Measurements from ENCODE around the gene ADD3. TPM values are rescaled to one million over a fixed set of nuclear protein-coding genes. Genes with fewer than 3 reads are reported as not detected.
A peak's percentile ranks its signal among the peaks of the same experiment; 100 is the strongest.
"Not testable (repeated sequence)": the region's sequence is repeated elsewhere in the genome, so short reads cannot be mapped to it uniquely, and the experiment has no call there.

Gene ADD3
- total and polyA plus RNA-seq, 2 donors from 2014 or later: 56.9 to 79.2 TPM

GRCh38 chr10:110129490-110129889, 121.7 kb downstream of the ADD3 start:
- H3K9ac ChIP-seq (ENCODE audit: low read length in 3 of 3): no peak overlapping the region
- no peaks in the 10 kb centered on the region for H3K9me3 ChIP-seq (ENCODE audit: control insufficient read depth in 2 of 3, insufficient read depth in 1 of 3, low read length in 3 of 3)
- DNase-seq (no peak), FAIRE-seq (no peak)
- intact Hi-C loops (cut with DNase I): no loop called here
- no peak overlapping the region for H3K4me3 ChIP-seq (ENCODE audit: low read length in 3 of 3)
- no peaks in the 10 kb centered on the region for H3K27me3 ChIP-seq (ENCODE audit: control insufficient read depth, insufficient read depth, low read length)
- H3K4me1 ChIP-seq (ENCODE audit: control insufficient read depth in 2 of 3, insufficient read depth in 2 of 3, low read depth in 1 of 3, low read length in 3 of 3): no peaks in the 10 kb centered on the region
- peaks cover 14 to 48% (median 23%) of the 10 kb centered on the region in 3 donors for H3K36me3 ChIP-seq (ENCODE audit: control insufficient read depth in 2 of 3, insufficient read depth in 3 of 3, low read length in 3 of 3)
- TF ChIP-seq, protein P1, sequence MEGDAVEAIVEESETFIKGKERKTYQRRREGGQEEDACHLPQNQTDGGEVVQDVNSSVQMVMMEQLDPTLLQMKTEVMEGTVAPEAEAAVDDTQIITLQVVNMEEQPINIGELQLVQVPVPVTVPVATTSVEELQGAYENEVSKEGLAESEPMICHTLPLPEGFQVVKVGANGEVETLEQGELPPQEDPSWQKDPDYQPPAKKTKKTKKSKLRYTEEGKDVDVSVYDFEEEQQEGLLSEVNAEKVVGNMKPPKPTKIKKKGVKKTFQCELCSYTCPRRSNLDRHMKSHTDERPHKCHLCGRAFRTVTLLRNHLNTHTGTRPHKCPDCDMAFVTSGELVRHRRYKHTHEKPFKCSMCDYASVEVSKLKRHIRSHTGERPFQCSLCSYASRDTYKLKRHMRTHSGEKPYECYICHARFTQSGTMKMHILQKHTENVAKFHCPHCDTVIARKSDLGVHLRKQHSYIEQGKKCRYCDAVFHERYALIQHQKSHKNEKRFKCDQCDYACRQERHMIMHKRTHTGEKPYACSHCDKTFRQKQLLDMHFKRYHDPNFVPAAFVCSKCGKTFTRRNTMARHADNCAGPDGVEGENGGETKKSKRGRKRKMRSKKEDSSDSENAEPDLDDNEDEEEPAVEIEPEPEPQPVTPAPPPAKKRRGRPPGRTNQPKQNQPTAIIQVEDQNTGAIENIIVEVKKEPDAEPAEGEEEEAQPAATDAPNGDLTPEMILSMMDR (IDR thresholded peaks at IDR 0.05; ENCODE audit: borderline replicate concordance, extremely low read depth, insufficient read depth): no peak
- no peak overlapping the region for H3K27ac ChIP-seq (ENCODE audit: low read depth in 2 of 2, low read length in 2 of 2)

DNA sequence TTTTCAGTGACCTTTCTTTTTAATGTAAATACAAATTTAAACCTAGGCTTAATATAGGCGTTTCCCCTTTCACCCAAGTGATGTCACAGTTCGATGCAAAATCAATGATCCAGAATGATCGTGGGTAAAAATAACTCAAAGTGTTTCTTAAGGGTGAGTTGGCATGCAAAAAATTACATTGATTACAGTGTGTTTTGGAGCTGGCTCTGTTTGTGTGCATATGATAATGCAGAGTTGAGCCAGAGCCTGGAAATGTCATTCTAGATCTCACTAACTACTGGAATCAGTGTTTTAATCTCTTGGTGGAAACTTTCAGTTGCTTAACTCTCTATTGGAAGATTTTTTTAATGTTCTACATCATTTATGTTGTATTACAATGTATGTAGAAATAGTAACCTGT, 127.1 kb downstream of the ADD3 start:
- H3K9me3 ChIP-seq (ENCODE audit: control insufficient read depth in 2 of 3, insufficient read depth in 1 of 3, low read length in 3 of 3): no peaks in the 10 kb centered on the region
- intact Hi-C loops (cut with DNase I): loop anchor here (10.0 kb wide), 2 partner anchors 70 to 150 kb away; partner anchors contain the start of gene MXI1
- no peak overlapping the region for H3K4me3 ChIP-seq (ENCODE audit: low read length in 3 of 3)
- H3K27me3 ChIP-seq (ENCODE audit: control insufficient read depth, insufficient read depth, low read length): no peaks in the 10 kb centered on the region
- no peak for DNase-seq
- FAIRE-seq: no peak
- TF ChIP-seq, protein P1 (IDR thresholded peaks at IDR 0.05; ENCODE audit: borderline replicate concordance, extremely low read depth, insufficient read depth): no peak
- H3K4me1 ChIP-seq (ENCODE audit: control insufficient read depth in 2 of 3, insufficient read depth in 2 of 3, low read depth in 1 of 3, low read length in 3 of 3): peaks cover 0 to 3% (median 3%) of the 10 kb centered on the region in 3 donors
- no peak overlapping the region for H3K9ac ChIP-seq (ENCODE audit: low read length in 3 of 3)
- no peak overlapping the region for H3K27ac ChIP-seq (ENCODE audit: low read depth in 2 of 2, low read length in 2 of 2)
- peaks cover 8 to 21% (median 21%) of the 10 kb centered on the region in 3 donors for H3K36me3 ChIP-seq (ENCODE audit: control insufficient read depth in 2 of 3, insufficient read depth in 3 of 3, low read length in 3 of 3)

GRCh38 chr10:110135836-110136235, 128.1 kb downstream of the ADD3 start:
- not testable (repeated sequence) for DNase-seq; H3K9me3 ChIP-seq (ENCODE audit: control insufficient read depth in 2 of 3, insufficient read depth in 1 of 3, low read length in 3 of 3); H3K4me3 ChIP-seq (ENCODE audit: low read length in 3 of 3); H3K9ac ChIP-seq (ENCODE audit: low read length in 3 of 3); H3K27ac ChIP-seq (ENCODE audit: low read depth in 2 of 2, low read length in 2 of 2); FAIRE-seq; H3K4me1 ChIP-seq (ENCODE audit: control insufficient read depth in 2 of 3, insufficient read depth in 2 of 3, low read depth in 1 of 3, low read length in 3 of 3); H3K27me3 ChIP-seq (ENCODE audit: control insufficient read depth, insufficient read depth, low read length)
- H3K36me3 ChIP-seq (ENCODE audit: control insufficient read depth in 2 of 3, insufficient read depth in 3 of 3, low read length in 3 of 3): peaks cover 8 to 17% (median 13%) of the 10 kb centered on the region in 3 donors
- intact Hi-C loops (cut with DNase I): loop anchor here (10.0 kb wide), 2 partner anchors 69 to 149 kb away; partner anchors contain the start of gene MXI1

DNA sequence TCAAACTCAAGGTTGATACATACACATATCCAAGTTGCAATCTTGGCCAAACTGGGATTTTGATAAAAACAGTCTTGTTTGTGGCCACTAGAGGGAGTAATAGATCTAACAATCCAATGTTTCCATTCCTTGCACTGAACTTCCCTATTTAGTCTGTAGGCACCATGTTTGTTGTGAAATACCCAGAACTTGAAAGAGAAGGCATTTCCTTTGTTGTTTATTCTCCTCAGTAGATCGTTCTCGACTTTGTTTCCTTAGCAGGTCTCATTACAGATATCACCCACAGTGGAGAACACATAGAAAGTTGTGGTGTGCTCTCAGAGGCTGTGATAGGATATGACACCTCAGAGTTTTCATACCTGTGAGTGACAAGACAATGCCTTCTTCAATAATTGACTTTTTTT, 129.4 kb downstream of the ADD3 start:
- peak overlapping the region in 1 of 2 donors; percentile 53 for H3K27ac ChIP-seq (ENCODE audit: low read depth in 2 of 2, low read length in 2 of 2)
- no peaks in the 10 kb centered on the region for H3K9me3 ChIP-seq (ENCODE audit: control insufficient read depth in 2 of 3, insufficient read depth in 1 of 3, low read length in 3 of 3)
- intact Hi-C loops (cut with DNase I): loop anchor here (10.0 kb wide), 2 partner anchors 68 to 148 kb away; partner anchors contain the start of gene MXI1
- FAIRE-seq (peak; percentile 98), DNase-seq (peak in 2 of 5 donors; percentile 80 to 83)
- peaks cover 1 to 7% (median 2%) of the 10 kb centered on the region in 3 donors for H3K36me3 ChIP-seq (ENCODE audit: control insufficient read depth in 2 of 3, insufficient read depth in 3 of 3, low read length in 3 of 3)
- H3K4me3 ChIP-seq (ENCODE audit: low read length in 3 of 3): no peak overlapping the region
- H3K4me1 ChIP-seq (ENCODE audit: control insufficient read depth in 2 of 3, insufficient read depth in 2 of 3, low read depth in 1 of 3, low read length in 3 of 3): peaks cover 0 to 8% (median 8%) of the 10 kb centered on the region in 3 donors
- no peaks in the 10 kb centered on the region for H3K27me3 ChIP-seq (ENCODE audit: control insufficient read depth, insufficient read depth, low read length)
- TF ChIP-seq, protein P1 (IDR thresholded peaks at IDR 0.05; ENCODE audit: borderline replicate concordance, extremely low read depth, insufficient read depth): peak; percentile 85
- H3K9ac ChIP-seq (ENCODE audit: low read length in 3 of 3): peak overlapping the region in 1 of 3 donors; percentile 4
